Suprapubic skin (tissue), 4 donors: ENCODE measurements around the gene CAPN13. TPM values are rescaled to one million over a fixed set of nuclear protein-coding genes. Genes with fewer than 3 reads are reported as not detected.

Experiments
- DNase-seq, 2 donors: peaks; one replicate each; pipeline ENCODE4 v3.0.0-alpha.2; 2019; ENCODE audit warnings: low spot score in 2 of 2
- H3K27ac ChIP-seq: fragments of 200-600 bp; sonication (generic); one replicate; pipeline ENCODE4 v1.5.1; 2019
- H3K27me3 ChIP-seq: fragments of 200-600 bp; sonication (generic); one replicate; pipeline ENCODE4 v1.5.1; 2019
- H3K36me3 ChIP-seq: fragments of 200-600 bp; sonication (generic); one replicate; pipeline ENCODE4 v1.5.1; 2019
- H3K4me1 ChIP-seq: fragments of 200-600 bp; sonication (generic); one replicate; pipeline ENCODE4 v1.5.1; 2019
- H3K4me3 ChIP-seq: fragments of 200-600 bp; sonication (generic); one replicate; pipeline ENCODE4 v1.5.1; 2019; ENCODE audit warnings: mild to moderate bottlenecking
- H3K9me3 ChIP-seq: fragments of 200-600 bp; sonication (generic); one replicate; pipeline ENCODE4 v1.5.1; 2019
- EP300 ChIP-seq: sonication (generic); formaldehyde crosslinking; IDR thresholded peaks from one replicate; pipeline ENCODE4 v1.6.1; 2017; ENCODE audit warnings: antibody characterized with exemption
- POLR2A ChIP-seq, 2 donors: fragments of 450-650 bp; IDR thresholded peaks; one replicate each; pipeline ENCODE4 v1.6.1; 2017; ENCODE audit warnings: antibody characterized with exemption in 2 of 2, mild to moderate bottlenecking in 2 of 2, moderate library complexity in 2 of 2
- POLR2AphosphoS5 ChIP-seq, 3 donors: sonication (generic); formaldehyde crosslinking; IDR thresholded peaks; one replicate each; pipeline ENCODE4 v1.6.1; 2017; ENCODE audit warnings: antibody characterized with exemption in 3 of 3
- WGBS: methylation state at CpG from one replicate; pipeline ENCODE4 v1.1.5; 2018; 5-methylcytosine and 5-hydroxymethylcytosine counted together
- total RNA-seq, 4 donors: library from RNA; depleted of rRNA; stranded (reverse); fragments of >200 nt; gene quantifications; one replicate each; pipeline ENCODE4 v1.1.0, GENCODE V29; 2016
- TF ChIP-seq, protein P1 (sequence below), 2 donors: fragments of 200-600 bp in 1 of 2; fragments of 450-650 bp in 1 of 2; sonication (generic) in 1 of 2; IDR thresholded peaks; one replicate each; pipeline ENCODE4 v1.5.1; 2016 to 2019; ENCODE audit warnings: antibody characterized with exemption in 2 of 2, mild to moderate bottlenecking in 1 of 2, moderate library complexity in 1 of 2

The CAPN13 gene
- 1 to 10 TPM in 1 of 4 donors, under 1 TPM in 3; 0.26 to 1.5 (median 0.50) TPM for total RNA-seq

GRCh38 chr2:30807249-30807648, at the start of gene CAPN13:
CAPN13 (minus strand) TSS chr2:30807446; CDS start chr2:30787325, 20,121 bp downstream.
- DNase-seq, result no peak
- no peaks in the 10 kb centered on the region for H3K4me1 ChIP-seq

DNA sequence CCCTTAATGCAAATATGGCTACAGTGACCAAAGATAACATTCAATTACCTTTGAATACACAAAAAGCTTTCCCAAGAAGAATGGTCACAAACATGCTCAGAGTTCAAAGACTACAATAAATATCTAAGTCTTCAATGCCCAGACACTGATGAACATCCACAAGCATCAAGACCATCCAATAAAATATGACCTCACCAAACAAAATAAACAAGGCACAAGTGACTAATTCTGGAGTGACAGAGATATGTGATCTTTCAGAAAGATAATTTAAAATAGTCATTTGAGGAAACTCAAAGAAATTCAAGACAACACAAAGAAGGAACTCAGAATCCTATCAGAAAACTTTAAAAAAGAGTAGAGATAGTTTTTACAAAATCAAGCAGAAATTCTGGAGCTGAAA, 40.6 kb upstream of the CAPN13 start:
- no peak for DNase-seq
- no peak overlapping the region for H3K4me3 ChIP-seq
- TF ChIP-seq, protein P1, sequence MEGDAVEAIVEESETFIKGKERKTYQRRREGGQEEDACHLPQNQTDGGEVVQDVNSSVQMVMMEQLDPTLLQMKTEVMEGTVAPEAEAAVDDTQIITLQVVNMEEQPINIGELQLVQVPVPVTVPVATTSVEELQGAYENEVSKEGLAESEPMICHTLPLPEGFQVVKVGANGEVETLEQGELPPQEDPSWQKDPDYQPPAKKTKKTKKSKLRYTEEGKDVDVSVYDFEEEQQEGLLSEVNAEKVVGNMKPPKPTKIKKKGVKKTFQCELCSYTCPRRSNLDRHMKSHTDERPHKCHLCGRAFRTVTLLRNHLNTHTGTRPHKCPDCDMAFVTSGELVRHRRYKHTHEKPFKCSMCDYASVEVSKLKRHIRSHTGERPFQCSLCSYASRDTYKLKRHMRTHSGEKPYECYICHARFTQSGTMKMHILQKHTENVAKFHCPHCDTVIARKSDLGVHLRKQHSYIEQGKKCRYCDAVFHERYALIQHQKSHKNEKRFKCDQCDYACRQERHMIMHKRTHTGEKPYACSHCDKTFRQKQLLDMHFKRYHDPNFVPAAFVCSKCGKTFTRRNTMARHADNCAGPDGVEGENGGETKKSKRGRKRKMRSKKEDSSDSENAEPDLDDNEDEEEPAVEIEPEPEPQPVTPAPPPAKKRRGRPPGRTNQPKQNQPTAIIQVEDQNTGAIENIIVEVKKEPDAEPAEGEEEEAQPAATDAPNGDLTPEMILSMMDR (IDR thresholded peaks at IDR 0.05), result no peak
- TF ChIP-seq POLR2AphosphoS5 (IDR thresholded peaks at IDR 0.05) (no peak), EP300 (no peak), POLR2A (IDR thresholded peaks at IDR 0.05) (no peak)
- H3K27me3 ChIP-seq, result no peaks in the 10 kb centered on the region
- no peaks in the 10 kb centered on the region for H3K4me1 ChIP-seq
- no peak overlapping the region for H3K27ac ChIP-seq
- no peaks in the 10 kb centered on the region for H3K36me3 ChIP-seq
- no peaks in the 10 kb centered on the region for H3K9me3 ChIP-seq

More at GRCh38 chr2:30807249-30807648, at the start of gene CAPN13:
- Histone ChIP-seq H3K27me3 (peaks cover 16% of the 10 kb centered on the region), H3K36me3 (no peaks in the 10 kb centered on the region), H3K27ac (no peak within 1 kb of the TSS), H3K4me3 (no peak within 1 kb of the TSS), H3K9me3 (no peaks in the 10 kb centered on the region)
- TF ChIP-seq POLR2A (IDR thresholded peaks at IDR 0.05), result no peak
- TF ChIP-seq, protein P1 (IDR thresholded peaks at IDR 0.05), result no peak
- TF ChIP-seq POLR2AphosphoS5 (IDR thresholded peaks at IDR 0.05), result no peak
- WGBS, result 58% methylated on average over 6 of the region's 6 CpGs

DNA sequence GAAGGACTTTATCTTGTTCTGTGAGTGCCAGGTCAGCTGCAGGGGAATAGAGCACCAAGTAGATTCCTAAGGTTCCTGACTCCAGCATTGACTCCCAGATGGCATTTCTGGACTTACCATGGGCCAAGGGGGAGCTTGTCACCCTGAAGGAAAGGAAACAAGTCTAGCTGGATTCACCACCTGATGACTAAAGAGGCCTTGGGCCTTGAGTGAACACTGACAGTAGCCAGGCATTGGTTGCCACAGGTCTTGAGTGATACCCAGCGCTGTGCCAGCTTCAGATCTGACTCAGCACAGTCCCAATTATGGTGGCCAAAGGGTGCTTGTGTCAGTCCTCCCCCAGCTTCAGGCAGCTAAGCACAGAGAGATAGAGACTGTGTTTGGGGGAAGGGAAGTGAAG, 40.1 kb upstream of the CAPN13 start:
- H3K36me3 ChIP-seq, result no peaks in the 10 kb centered on the region
- no peak for TF ChIP-seq EP300
- DNase-seq, result no peak

DNA sequence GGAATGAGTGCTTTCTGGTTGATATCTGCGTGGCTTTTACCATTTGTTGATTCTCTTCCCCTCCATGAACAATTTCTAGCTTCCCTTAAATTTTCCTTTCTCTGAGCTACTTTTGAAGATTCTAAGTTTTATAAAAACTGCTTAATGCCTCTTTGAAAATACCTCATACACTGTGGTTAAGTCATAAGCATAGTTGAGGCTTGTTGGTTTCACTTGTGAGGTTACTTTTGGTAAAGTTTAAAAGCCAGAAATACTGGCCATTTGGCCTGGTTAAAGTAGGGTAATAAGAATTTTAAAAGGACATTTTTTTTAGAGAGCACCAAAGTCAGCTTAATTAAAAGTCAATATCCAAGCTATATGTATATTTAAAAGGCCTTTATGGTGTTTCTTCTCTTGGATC, 21.3 kb upstream of the CAPN13 start:
- TF ChIP-seq EP300 (no peak), POLR2A (IDR thresholded peaks at IDR 0.05) (no peak), POLR2AphosphoS5 (IDR thresholded peaks at IDR 0.05) (no peak)
- TF ChIP-seq, protein P1 (IDR thresholded peaks at IDR 0.05), result no peak

More for the DNA sequence above, 40.1 kb upstream of the CAPN13 start:
- WGBS, result 29% methylated on average over 1 of the region's 1 CpG
- H3K27ac ChIP-seq, result no peak overlapping the region
- H3K27me3 ChIP-seq, result no peaks in the 10 kb centered on the region
- H3K4me3 ChIP-seq, result no peak overlapping the region
- no peaks in the 10 kb centered on the region for H3K9me3 ChIP-seq
- H3K4me1 ChIP-seq, result no peaks in the 10 kb centered on the region

GRCh38 chr2:30826916-30827315, 19.7 kb upstream of the CAPN13 start:
- TF ChIP-seq EP300, result no peak
- TF ChIP-seq POLR2A (IDR thresholded peaks at IDR 0.05), result no peak
- TF ChIP-seq, protein P1 (IDR thresholded peaks at IDR 0.05), result no peak
- no peak for TF ChIP-seq POLR2AphosphoS5 (IDR thresholded peaks at IDR 0.05)
- 77% methylated on average over 3 of the region's 3 CpGs for WGBS
- no peaks in the 10 kb centered on the region for H3K4me1 ChIP-seq

More for the DNA sequence above, 21.3 kb upstream of the CAPN13 start:
- Histone ChIP-seq H3K4me3 (no peak overlapping the region), H3K4me1 (no peaks in the 10 kb centered on the region), H3K36me3 (no peaks in the 10 kb centered on the region), H3K27ac (no peak overlapping the region), H3K9me3 (no peaks in the 10 kb centered on the region), H3K27me3 (no peaks in the 10 kb centered on the region)
- DNase-seq, result no peak
- WGBS, result 48% methylated on average over 1 of the region's 1 CpG

DNA sequence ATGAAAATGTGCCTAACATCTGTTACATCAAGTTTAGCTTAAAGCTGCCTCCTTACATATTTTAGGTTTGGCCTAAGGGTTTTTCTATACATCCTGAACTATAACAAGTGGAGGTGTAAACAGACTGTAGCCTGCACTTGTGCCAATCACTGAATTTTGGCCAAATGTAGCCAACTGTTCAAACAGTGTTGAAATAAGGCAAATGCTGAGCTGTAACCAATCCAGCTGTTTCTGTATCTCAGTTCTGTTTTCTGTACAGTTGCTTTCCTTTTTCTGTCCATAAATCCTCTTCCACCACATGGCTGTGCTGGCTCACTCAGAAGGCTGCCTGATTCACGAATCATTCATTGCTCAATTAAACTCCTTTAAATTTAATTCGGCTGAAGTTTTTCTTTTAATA, 19.2 kb upstream of the CAPN13 start:
- TF ChIP-seq POLR2A (IDR thresholded peaks at IDR 0.05) (no peak), POLR2AphosphoS5 (IDR thresholded peaks at IDR 0.05) (no peak), EP300 (no peak)
- TF ChIP-seq, protein P1 (IDR thresholded peaks at IDR 0.05), result no peak
- Histone ChIP-seq H3K4me3 (no peak overlapping the region), H3K9me3 (no peaks in the 10 kb centered on the region), H3K27ac (no peak overlapping the region), H3K36me3 (no peaks in the 10 kb centered on the region), H3K27me3 (no peaks in the 10 kb centered on the region), H3K4me1 (no peaks in the 10 kb centered on the region)
- no peak for DNase-seq
- 48% methylated on average over 2 of the region's 2 CpGs for WGBS

More at GRCh38 chr2:30826916-30827315, 19.7 kb upstream of the CAPN13 start:
- no peak overlapping the region for H3K27ac ChIP-seq
- no peak for DNase-seq
- H3K27me3 ChIP-seq, result no peaks in the 10 kb centered on the region
- no peak overlapping the region for H3K4me3 ChIP-seq
- H3K9me3 ChIP-seq, result no peaks in the 10 kb centered on the region
- H3K36me3 ChIP-seq, result no peaks in the 10 kb centered on the region
